Kidney epithelial cell (primary cell): ENCODE results near the gene LRRC34. TPM values are rescaled to one million over a fixed set of nuclear protein-coding genes. Genes with fewer than 3 reads are reported as not detected.

Experiments
- DNase-seq: peaks from one replicate; pipeline ENCODE4 v3.0.0-alpha.2; 2010; ENCODE audit warnings: low read depth
- H3K27me3 ChIP-seq: 2 replicates; pipeline ENCODE4 v1.6.0; 2011; ENCODE audit warnings: low read length; ENCODE audit not compliant: control insufficient read depth, insufficient read depth
- H3K36me3 ChIP-seq: 2 replicates; pipeline ENCODE4 v1.5.1; 2011; ENCODE audit warnings: low read length; ENCODE audit not compliant: control insufficient read depth, insufficient read depth
- H3K4me3 ChIP-seq: 2 replicates; pipeline ENCODE4 v1.5.1; 2011; ENCODE audit warnings: low read depth, mild to moderate bottlenecking, control low read depth, low read length
- total RNA-seq: library from RNA; depleted of rRNA; stranded (reverse); fragments of >200 nt; gene quantifications from 2 replicates; pipeline ENCODE4 v1.2.3, GENCODE V29; 2015
- TF ChIP-seq, protein P1 (sequence below): IDR thresholded peaks from 2 replicates; pipeline ENCODE4 v1.5.1; 2011; ENCODE audit warnings: mild to moderate bottlenecking, moderate library complexity, low read length, control low read depth, inconsistent platforms; ENCODE audit not compliant: insufficient read depth, poor library complexity, severe bottlenecking

LRRC34 gene
- total RNA-seq, 1 donor from 2014 or later = 4.1 TPM

DNA sequence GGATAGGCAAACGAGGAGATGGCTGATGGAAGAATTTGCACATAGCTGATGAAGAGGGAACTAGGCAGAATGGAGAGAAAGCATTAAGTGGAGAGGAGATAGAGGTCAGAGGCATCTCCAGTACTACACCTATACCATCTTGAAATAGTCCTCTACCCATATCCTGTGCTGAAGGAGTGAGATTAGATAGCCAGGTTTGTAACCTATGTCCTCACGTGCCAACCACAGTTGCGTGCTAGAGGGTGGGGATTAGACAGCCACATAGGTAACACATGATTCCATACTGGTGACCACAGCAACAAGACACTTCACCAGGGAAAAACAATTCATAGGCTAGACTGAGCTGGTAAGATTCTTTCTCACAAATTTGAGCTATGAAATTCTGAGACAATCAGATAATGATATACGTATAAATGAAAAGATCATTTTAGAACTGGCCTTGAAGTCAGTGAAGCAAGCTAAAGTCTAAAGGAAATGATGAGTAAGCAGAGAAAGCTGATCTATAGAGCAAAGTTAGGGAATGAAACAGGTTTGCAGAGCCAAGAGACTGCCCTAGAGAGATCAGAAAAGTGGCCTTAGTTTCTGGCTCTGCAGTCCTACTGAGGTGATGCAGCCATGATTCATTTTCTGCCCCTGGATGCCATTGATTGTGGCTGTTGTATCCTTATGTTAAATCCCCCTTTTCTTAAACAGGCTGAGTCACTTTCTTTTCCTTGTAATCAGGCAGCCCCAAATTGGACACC is 21.8 kb downstream of the LRRC34 start:
- TF ChIP-seq, protein P1, sequence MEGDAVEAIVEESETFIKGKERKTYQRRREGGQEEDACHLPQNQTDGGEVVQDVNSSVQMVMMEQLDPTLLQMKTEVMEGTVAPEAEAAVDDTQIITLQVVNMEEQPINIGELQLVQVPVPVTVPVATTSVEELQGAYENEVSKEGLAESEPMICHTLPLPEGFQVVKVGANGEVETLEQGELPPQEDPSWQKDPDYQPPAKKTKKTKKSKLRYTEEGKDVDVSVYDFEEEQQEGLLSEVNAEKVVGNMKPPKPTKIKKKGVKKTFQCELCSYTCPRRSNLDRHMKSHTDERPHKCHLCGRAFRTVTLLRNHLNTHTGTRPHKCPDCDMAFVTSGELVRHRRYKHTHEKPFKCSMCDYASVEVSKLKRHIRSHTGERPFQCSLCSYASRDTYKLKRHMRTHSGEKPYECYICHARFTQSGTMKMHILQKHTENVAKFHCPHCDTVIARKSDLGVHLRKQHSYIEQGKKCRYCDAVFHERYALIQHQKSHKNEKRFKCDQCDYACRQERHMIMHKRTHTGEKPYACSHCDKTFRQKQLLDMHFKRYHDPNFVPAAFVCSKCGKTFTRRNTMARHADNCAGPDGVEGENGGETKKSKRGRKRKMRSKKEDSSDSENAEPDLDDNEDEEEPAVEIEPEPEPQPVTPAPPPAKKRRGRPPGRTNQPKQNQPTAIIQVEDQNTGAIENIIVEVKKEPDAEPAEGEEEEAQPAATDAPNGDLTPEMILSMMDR = no peak
- Histone ChIP-seq H3K4me3 (no peak overlapping the region), H3K27me3 (no peaks in the 10 kb centered on the region), H3K36me3 (peaks cover 2% of the 10 kb centered on the region)
- no peak for DNase-seq

DNA sequence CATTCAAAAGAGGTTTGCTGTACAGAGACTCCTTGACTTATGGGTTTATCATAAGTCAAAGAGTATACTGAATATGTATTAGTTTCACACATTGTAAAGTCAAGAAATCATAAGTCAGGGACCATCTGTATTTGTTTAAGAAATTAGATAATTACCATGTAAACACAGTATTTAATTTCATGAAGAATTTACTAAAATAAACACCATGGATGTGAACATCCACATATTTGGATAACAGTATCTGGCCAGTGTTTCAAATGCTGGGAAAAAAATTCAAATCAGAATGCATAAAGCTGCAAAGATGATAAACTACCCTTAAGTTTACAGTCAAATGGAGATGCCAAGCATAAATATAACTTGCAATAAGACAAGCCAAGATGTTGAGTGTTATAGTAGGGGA is 22.5 kb downstream of the LRRC34 start:
- TF ChIP-seq, protein P1 = no peak
- Histone ChIP-seq H3K27me3 (no peaks in the 10 kb centered on the region), H3K4me3 (no peak overlapping the region), H3K36me3 (peaks cover 2% of the 10 kb centered on the region)
- no peak for DNase-seq

DNA sequence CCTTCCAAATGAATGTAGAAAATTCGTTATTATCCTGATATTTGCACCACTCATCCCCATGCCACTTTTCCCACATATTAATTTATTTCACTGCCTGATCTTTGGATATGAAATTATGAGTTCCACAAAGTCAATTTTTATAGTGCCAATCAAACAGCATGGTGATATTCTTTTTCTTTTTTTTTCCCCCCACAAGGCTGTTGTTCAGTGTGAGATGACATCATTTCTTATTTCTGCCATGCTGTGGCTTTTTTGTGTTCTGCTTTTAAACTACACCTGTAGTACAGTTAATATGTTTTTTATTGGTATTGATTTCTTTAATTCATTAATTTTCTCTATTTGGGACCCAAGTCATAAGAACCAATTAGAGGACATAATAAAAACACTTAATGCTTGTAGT is 24.9 kb downstream of the LRRC34 start:
- TF ChIP-seq, protein P1 = no peak
- H3K27me3 ChIP-seq = no peaks in the 10 kb centered on the region
- DNase-seq = no peak
- H3K4me3 ChIP-seq = no peak overlapping the region
- H3K36me3 ChIP-seq = peaks cover 2% of the 10 kb centered on the region

DNA sequence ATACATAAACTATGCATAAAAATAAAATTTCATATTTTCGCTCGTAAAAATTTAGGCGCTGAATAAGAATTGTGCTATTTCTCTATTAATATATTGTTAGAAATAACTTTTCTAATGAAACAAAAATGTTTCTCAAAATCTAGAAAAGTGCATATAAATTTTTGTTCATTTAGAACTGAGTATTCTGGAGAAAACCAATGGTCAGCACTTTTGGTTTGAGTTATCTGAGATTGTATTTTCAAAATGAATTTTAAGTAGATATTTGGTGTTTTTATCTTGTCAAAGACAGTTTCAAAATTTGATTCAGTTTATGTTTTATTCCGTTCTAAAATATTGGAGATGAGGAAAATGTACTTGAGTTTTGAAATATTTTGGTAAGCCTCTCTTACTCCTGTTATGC is 25.6 kb downstream of the LRRC34 start:
- Histone ChIP-seq H3K36me3 (no peaks in the 10 kb centered on the region), H3K4me3 (no peak overlapping the region), H3K27me3 (no peaks in the 10 kb centered on the region)
- DNase-seq = no peak
- TF ChIP-seq, protein P1 = no peak

DNA sequence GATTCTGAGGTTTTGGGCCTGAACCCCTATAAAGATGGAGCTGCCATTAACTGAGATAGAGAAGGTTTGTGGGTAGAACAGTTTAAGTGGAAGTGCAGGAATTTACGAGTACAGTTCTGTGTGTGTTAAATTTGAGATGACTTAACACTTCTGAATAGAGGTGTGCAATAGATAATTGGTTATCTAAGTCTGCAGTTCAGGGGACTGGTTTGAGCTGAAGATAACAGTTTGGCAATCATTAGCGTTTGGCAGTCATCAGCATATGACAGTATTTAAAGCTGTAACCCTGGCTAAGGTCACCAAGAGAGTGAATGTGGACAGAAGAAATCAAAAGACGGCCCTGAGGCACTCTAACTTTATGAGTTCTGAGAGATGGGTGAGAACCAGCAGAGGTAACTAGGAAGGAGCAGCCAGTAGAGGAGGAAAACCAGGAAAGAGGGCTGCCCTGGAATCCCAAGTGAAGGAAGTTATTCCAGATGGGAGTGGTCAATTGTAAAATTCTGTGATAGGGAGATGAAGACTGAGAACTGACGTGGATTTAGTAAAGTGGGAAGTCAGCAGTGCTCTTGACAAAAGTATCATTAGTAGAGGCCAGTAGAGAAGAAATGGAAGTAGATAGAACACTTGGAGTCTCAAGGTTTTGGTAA is 31.4 kb downstream of the LRRC34 start:
- TF ChIP-seq, protein P1 = no peak
- no peak for DNase-seq
- no peaks in the 10 kb centered on the region for H3K27me3 ChIP-seq
- H3K4me3 ChIP-seq = no peak overlapping the region
- peaks cover 1% of the 10 kb centered on the region for H3K36me3 ChIP-seq
